ENCODE measurements around the gene APOLD1. TPM values are rescaled to one million over a fixed set of nuclear protein-coding genes. Genes with fewer than 3 reads are reported as not detected.

Gene APOLD1
- polyA plus RNA-seq, 1 donor, result 7.3 TPM

GRCh38 chr12:12839873-12840579 lies 54.6 kb downstream of the APOLD1 start:
- DNase-seq (ENCODE audit: low read depth), result no peak

- no peak for DNase-seq (ENCODE audit: low read depth)
Measured at GRCh38 chr12:12840580-12840899, 55.1 kb downstream of the APOLD1 start.

Other genes starting within 250 kb of the APOLD1 start
- gene DUSP16, start 222.8 kb upstream of the APOLD1 start, polyA plus RNA-seq (ENCODE audit: insufficient read length), result 35.1 TPM
- 10.0 TPM for gene CREBL2, start 173.8 kb upstream of the APOLD1 start, polyA plus RNA-seq (ENCODE audit: insufficient read length)
- gene GPR19, start 89.5 kb upstream of the APOLD1 start, polyA plus RNA-seq (ENCODE audit: insufficient read length), result 0.75 TPM
- gene CDKN1B, start 68.3 kb upstream of the APOLD1 start, polyA plus RNA-seq (ENCODE audit: insufficient read length), result 45.3 TPM
- 46.5 TPM for gene DDX47, start 27.7 kb downstream of the APOLD1 start, polyA plus RNA-seq (ENCODE audit: insufficient read length)
- gene GPRC5A, start 105.9 kb downstream of the APOLD1 start, polyA plus RNA-seq (ENCODE audit: insufficient read length), result 1.9 TPM
- gene GPRC5D, start 166.5 kb downstream of the APOLD1 start, polyA plus RNA-seq (ENCODE audit: insufficient read length), result 0.32 TPM
- 34.4 TPM for gene HEBP1, start 214.6 kb downstream of the APOLD1 start, polyA plus RNA-seq (ENCODE audit: insufficient read length)

Data from forelimb muscle (tissue), 1 donor.